H9 (cell line): ENCODE data around the gene KIAA0753. TPM values are rescaled to one million over a fixed set of nuclear protein-coding genes. Genes with fewer than 3 reads are reported as not detected.

Experiments
- DNase-seq: peaks from one replicate; pipeline ENCODE4 v3.0.0-alpha.2; 2017
- H2AFZ ChIP-seq: one replicate; pipeline ENCODE4 v1.6.1; 2013; ENCODE audit warnings: mild to moderate bottlenecking, low read length, control low read depth, moderate library complexity
- H2AK5ac ChIP-seq: 2 replicates; pipeline ENCODE4 v1.6.1; 2013; ENCODE audit warnings: low read length, control low read depth, mixed read lengths; ENCODE audit not compliant: insufficient read length
- H2BK120ac ChIP-seq: one replicate; pipeline ENCODE4 v1.6.1; 2013; ENCODE audit warnings: low read depth, mild to moderate bottlenecking, low read length, control low read depth, inconsistent platforms; ENCODE audit not compliant: poor library complexity, severe bottlenecking
- H2BK12ac ChIP-seq: 2 replicates; pipeline ENCODE4 v1.6.1; 2013; ENCODE audit warnings: low read length, control low read depth, mixed read lengths, low read depth; ENCODE audit not compliant: insufficient read length
- H2BK15ac ChIP-seq: 2 replicates; pipeline ENCODE4 v1.6.1; 2013; ENCODE audit warnings: low read depth, low read length, control low read depth
- H2BK20ac ChIP-seq: one replicate; pipeline ENCODE4 v1.6.1; 2013; ENCODE audit warnings: low read depth, mild to moderate bottlenecking, low read length, control low read depth, inconsistent platforms; ENCODE audit not compliant: poor library complexity, severe bottlenecking
- H2BK5ac ChIP-seq: 2 replicates; pipeline ENCODE4 v1.6.1; 2013; ENCODE audit warnings: low read length, control low read depth, mixed read lengths; ENCODE audit not compliant: insufficient read length
- H3K14ac ChIP-seq: 2 replicates; pipeline ENCODE4 v1.6.1; 2013; ENCODE audit warnings: low read length, control low read depth; ENCODE audit not compliant: insufficient read depth
- H3K18ac ChIP-seq: 2 replicates; pipeline ENCODE4 v1.6.1; 2013; ENCODE audit warnings: low read depth, mild to moderate bottlenecking, mixed read lengths, low read length, control low read depth; ENCODE audit not compliant: insufficient read length
- H3K23ac ChIP-seq: 2 replicates; pipeline ENCODE4 v1.6.1; 2013; ENCODE audit warnings: low read length, control low read depth, mixed read lengths, low read depth; ENCODE audit not compliant: insufficient read length
- H3K23me2 ChIP-seq: 2 replicates; pipeline ENCODE4 v1.6.1; 2013; ENCODE audit warnings: low read depth, mild to moderate bottlenecking, mixed read lengths, low read length, control low read depth; ENCODE audit not compliant: insufficient read length, poor library complexity, severe bottlenecking
- H3K27ac ChIP-seq: 2 replicates; pipeline ENCODE4 v1.5.1; 2013; ENCODE audit warnings: low read length, control low read depth, mixed read lengths, low read depth; ENCODE audit not compliant: insufficient read length
- H3K27me3 ChIP-seq: 2 replicates; pipeline ENCODE4 v1.6.1; 2013; ENCODE audit warnings: low read length, control low read depth, inconsistent platforms; ENCODE audit not compliant: insufficient read depth
- H3K4ac ChIP-seq: 2 replicates; pipeline ENCODE4 v1.6.1; 2013; ENCODE audit warnings: low read depth, mild to moderate bottlenecking, control low read depth, inconsistent platforms, low read length, moderate library complexity
- H3K4me1 ChIP-seq: 2 replicates; pipeline ENCODE4 v1.6.1; 2013; ENCODE audit warnings: low read length, control low read depth, inconsistent platforms; ENCODE audit not compliant: insufficient read depth
- H3K4me2 ChIP-seq: 2 replicates; pipeline ENCODE4 v1.6.1; 2013; ENCODE audit warnings: low read length, control low read depth, mixed read lengths; ENCODE audit not compliant: insufficient read length, insufficient read depth
- H3K56ac ChIP-seq: 2 replicates; pipeline ENCODE4 v1.6.1; 2013; ENCODE audit warnings: low read depth, mild to moderate bottlenecking, mixed read lengths, low read length, control low read depth; ENCODE audit not compliant: insufficient read length
- H3K79me1 ChIP-seq: 2 replicates; pipeline ENCODE4 v1.6.1; 2013; ENCODE audit warnings: low read depth, mild to moderate bottlenecking, moderate library complexity, low read length, control low read depth, inconsistent platforms; ENCODE audit not compliant: insufficient read depth, poor library complexity, severe bottlenecking
- H3K79me2 ChIP-seq: 2 replicates; pipeline ENCODE4 v1.6.1; 2013; ENCODE audit warnings: low read length, control low read depth, inconsistent platforms; ENCODE audit not compliant: insufficient read depth
- H3K9ac ChIP-seq: 2 replicates; pipeline ENCODE4 v1.6.1; 2013; ENCODE audit warnings: low read length, control low read depth, mixed read lengths; ENCODE audit not compliant: insufficient read length; ENCODE audit errors: extremely low read depth
- H3K9me3 ChIP-seq: one replicate; pipeline ENCODE4 v1.6.1; 2013; ENCODE audit warnings: low read depth, low read length, inconsistent platforms; ENCODE audit not compliant: control insufficient read depth
- H3T11ph ChIP-seq: one replicate; pipeline ENCODE4 v1.6.1; 2013; ENCODE audit warnings: mild to moderate bottlenecking, low read length, control low read depth, inconsistent platforms
- H4K20me1 ChIP-seq: one replicate; pipeline ENCODE4 v1.6.1; 2013; ENCODE audit not compliant: control insufficient read depth, insufficient read length, insufficient read depth
- H4K5ac ChIP-seq: 2 replicates; pipeline ENCODE4 v1.6.1; 2013; ENCODE audit warnings: low read depth, mild to moderate bottlenecking, mixed read lengths, low read length, control low read depth; ENCODE audit not compliant: insufficient read length
- H4K8ac ChIP-seq: replicated peaks from 2 replicates; pipeline ENCODE4 v1.6.1; 2013; ENCODE audit warnings: low read length, control low read depth, mixed read lengths, low read depth; ENCODE audit not compliant: insufficient read length
- H4K91ac ChIP-seq: 2 replicates; pipeline ENCODE4 v1.6.1; 2013; ENCODE audit warnings: low read depth, mild to moderate bottlenecking, moderate library complexity, mixed read lengths, low read length, control low read depth; ENCODE audit not compliant: insufficient read length
- H3K27ac Mint-ChIP-seq, 3 experiments: 2 replicates in 2 of 3; 3 replicates in 1 of 3; pipeline ENCODE4 v1.8.0; 2020 to 2021; ENCODE audit warnings: mixed read lengths in 3 of 3, mild to moderate bottlenecking in 1 of 3, moderate library complexity in 1 of 3
- H3K27me3 Mint-ChIP-seq: 2 replicates; pipeline ENCODE4 v1.8.0; 2021; ENCODE audit warnings: low read depth, mild to moderate bottlenecking, moderate library complexity, mixed read lengths
- H3K36me3 Mint-ChIP-seq, 3 experiments: 2 replicates in 2 of 3; 3 replicates in 1 of 3; pipeline ENCODE4 v1.8.0; 2020 to 2021; ENCODE audit warnings: low read depth in 3 of 3, mixed read lengths in 3 of 3; ENCODE audit not compliant: insufficient read depth in 1 of 3
- H3K4me1 Mint-ChIP-seq, 2 experiments: 2 replicates each; pipeline ENCODE4 v1.8.0; 2020; ENCODE audit warnings: mixed read lengths in 2 of 2
- H3K4me3 Mint-ChIP-seq, 2 experiments: 2 replicates in 1 of 2; 3 replicates in 1 of 2; pipeline ENCODE4 v1.8.0; 2020 to 2021; ENCODE audit warnings: mild to moderate bottlenecking in 2 of 2, mixed read lengths in 2 of 2, moderate library complexity in 1 of 2
- H3K9me3 Mint-ChIP-seq, 2 experiments: 2 replicates in 1 of 2; 3 replicates in 1 of 2; pipeline ENCODE4 v1.8.0; 2020; ENCODE audit warnings: mild to moderate bottlenecking in 2 of 2, mixed read lengths in 2 of 2, moderate library complexity in 1 of 2
- WGBS: extraction: QIAGEN DNeasy Blood & Tissue Kit; methylation state at CpG from one replicate; pipeline ENCODE4 v1.1.7; 2013; ENCODE audit warnings: missing lambda C conversion rate, low lambda C conversion rate, mixed read lengths; ENCODE audit not compliant: insufficient read length; ENCODE audit errors: extremely low coverage; 5-methylcytosine and 5-hydroxymethylcytosine counted together
- total RNA-seq: library from RNA; stranded (reverse); gene quantifications from 2 replicates; pipeline ENCODE4 v1.2.1, GENCODE V29; 2021
- TF ChIP-seq, protein P1 (sequence below): fragments of 200-600 bp; sonication (generic); conservative IDR thresholded peaks from 3 replicates; pipeline ENCODE4 v1.8.0; 2021; ENCODE audit warnings: antibody characterized with exemption, mild to moderate bottlenecking

Gene KIAA0753
- total RNA-seq, 1 experiment from 2014 or later, result 37.2 TPM

DNA sequence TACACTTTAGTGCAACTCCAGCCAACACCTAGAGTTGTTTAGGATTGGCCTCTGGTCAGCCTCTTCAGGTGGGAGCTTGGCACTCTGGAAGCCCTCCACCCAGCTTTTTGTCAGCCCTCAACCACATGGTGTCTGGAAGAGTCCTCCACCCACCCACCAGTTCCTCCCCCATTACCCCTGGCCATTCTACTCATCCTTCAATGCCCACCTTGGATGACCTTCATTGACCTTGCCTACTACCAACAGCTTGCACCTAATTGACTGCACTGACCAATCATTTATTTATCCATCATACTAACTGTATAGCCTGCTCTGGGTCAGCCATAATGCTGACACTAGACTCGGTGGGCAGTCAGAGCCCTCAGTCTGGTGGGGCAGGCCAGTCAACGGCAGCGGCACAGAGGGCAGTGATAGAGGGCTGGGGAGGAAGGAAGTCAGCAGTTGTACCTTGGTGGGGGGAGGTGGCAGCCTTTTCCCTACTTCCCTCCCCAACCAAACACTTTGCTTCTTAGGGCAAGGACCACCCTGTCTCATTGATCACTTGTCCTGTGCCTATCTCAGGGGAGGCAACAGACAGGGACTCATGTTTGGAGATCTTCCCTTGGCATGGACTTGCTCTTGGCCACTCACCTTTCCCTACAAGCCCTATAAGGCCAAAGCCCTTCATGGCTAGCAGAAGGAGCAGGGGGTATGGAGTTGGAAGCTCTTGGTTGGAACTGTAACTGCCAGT, 43.4 kb upstream of the KIAA0753 start:
- no CpG with 5 or more reads among the region's 3 CpGs for WGBS

More for the DNA sequence above, 43.4 kb upstream of the KIAA0753 start:
- H3K4ac ChIP-seq, result no peak overlapping the region
- no peaks in the 10 kb centered on the region for H3K23me2 ChIP-seq
- no peaks in the 10 kb centered on the region for H3K79me2 ChIP-seq
- H4K8ac ChIP-seq, result no peak overlapping the region
- H3K4me2 ChIP-seq, result no peak overlapping the region
- no peak overlapping the region for H2BK12ac ChIP-seq
- no peak overlapping the region for H2BK120ac ChIP-seq
- H3K36me3 Mint-ChIP-seq, result no peaks in the 10 kb centered on the region
- H3K27ac Mint-ChIP-seq, result no peak overlapping the region
- no peak overlapping the region for H3K23ac ChIP-seq
- no peak overlapping the region for H3K4me3 Mint-ChIP-seq
- no peak overlapping the region for H4K5ac ChIP-seq
- H2BK5ac ChIP-seq, result no peak overlapping the region
- H3K27me3 Mint-ChIP-seq, result peaks cover 9% of the 10 kb centered on the region
- H3K4me1 ChIP-seq, result no peaks in the 10 kb centered on the region
- no peak overlapping the region for H2BK20ac ChIP-seq
- H3K27ac ChIP-seq, result no peak overlapping the region
- no peaks in the 10 kb centered on the region; a peak in 1 of 5 replicates for H3K9me3 Mint-ChIP-seq
- H3K9ac ChIP-seq, result no peak overlapping the region
- TF ChIP-seq, protein P1, sequence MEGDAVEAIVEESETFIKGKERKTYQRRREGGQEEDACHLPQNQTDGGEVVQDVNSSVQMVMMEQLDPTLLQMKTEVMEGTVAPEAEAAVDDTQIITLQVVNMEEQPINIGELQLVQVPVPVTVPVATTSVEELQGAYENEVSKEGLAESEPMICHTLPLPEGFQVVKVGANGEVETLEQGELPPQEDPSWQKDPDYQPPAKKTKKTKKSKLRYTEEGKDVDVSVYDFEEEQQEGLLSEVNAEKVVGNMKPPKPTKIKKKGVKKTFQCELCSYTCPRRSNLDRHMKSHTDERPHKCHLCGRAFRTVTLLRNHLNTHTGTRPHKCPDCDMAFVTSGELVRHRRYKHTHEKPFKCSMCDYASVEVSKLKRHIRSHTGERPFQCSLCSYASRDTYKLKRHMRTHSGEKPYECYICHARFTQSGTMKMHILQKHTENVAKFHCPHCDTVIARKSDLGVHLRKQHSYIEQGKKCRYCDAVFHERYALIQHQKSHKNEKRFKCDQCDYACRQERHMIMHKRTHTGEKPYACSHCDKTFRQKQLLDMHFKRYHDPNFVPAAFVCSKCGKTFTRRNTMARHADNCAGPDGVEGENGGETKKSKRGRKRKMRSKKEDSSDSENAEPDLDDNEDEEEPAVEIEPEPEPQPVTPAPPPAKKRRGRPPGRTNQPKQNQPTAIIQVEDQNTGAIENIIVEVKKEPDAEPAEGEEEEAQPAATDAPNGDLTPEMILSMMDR, result no peak
- no peaks in the 10 kb centered on the region for H3K27me3 ChIP-seq
- DNase-seq, result no peak
- H3K9me3 ChIP-seq, result no peaks in the 10 kb centered on the region
- H4K91ac ChIP-seq, result no peak overlapping the region
- no peak overlapping the region for H3T11ph ChIP-seq
- no peaks in the 10 kb centered on the region for H3K4me1 Mint-ChIP-seq
- H3K18ac ChIP-seq, result no peak overlapping the region
- H2AFZ ChIP-seq, result no peak overlapping the region
- no peak overlapping the region for H3K14ac ChIP-seq
- no peaks in the 10 kb centered on the region for H3K79me1 ChIP-seq
- H2BK15ac ChIP-seq, result no peak overlapping the region
- no peak overlapping the region for H3K56ac ChIP-seq
- H2AK5ac ChIP-seq, result no peak overlapping the region
- no peaks in the 10 kb centered on the region for H4K20me1 ChIP-seq
